T-cell (primary cell): ENCODE measurements around the gene MLPH. TPM values are rescaled to one million over a fixed set of nuclear protein-coding genes. Genes with fewer than 3 reads are reported as not detected.

Experiments
- ATAC-seq, 4 experiments: fragments of 200-7000 bp in 3 of 4; fragments of 150-1000 bp in 1 of 4; cut with Tn5 transposase; replicated peaks in 1 of 4; 1 replicate in 3 of 4; 2 replicates in 1 of 4; pipeline ENCODE4 v1.10.0; 2021; ENCODE audit warnings: moderate library complexity in 3 of 4, mild to moderate bottlenecking in 2 of 4, moderate number of reproducible peaks in 1 of 4
- CTCF ChIA-PET, 2 donors: fragments of 300-600 bp; sonication (Branson Sonifier 250); formaldehyde crosslinking; loops; one replicate each; lab custom pipeline; 2022; ENCODE audit warnings: antibody characterized with exemption in 2 of 2; lab: Charles Lee
- POLR2A ChIA-PET, 2 donors: fragments of 300-600 bp; sonication (Branson Sonifier 250); formaldehyde crosslinking; loops; one replicate each; lab custom pipeline; 2022; ENCODE audit warnings: antibody characterized with exemption in 2 of 2; lab: Charles Lee
- DNase-seq, 35 experiments: peaks; one replicate each; pipeline versions ENCODE4 v3.0.0 to v3.0.0-alpha.2; 2013 to 2023
- H3K27ac ChIP-seq: one replicate; pipeline ENCODE4 v1.5.1; 2013; ENCODE audit warnings: low read length
- H3K27me3 ChIP-seq, 2 experiments: replicated peaks in 1 of 2; 1 replicate in 1 of 2; 2 replicates in 1 of 2; pipeline versions ENCODE4 v1.6.1 to v1.7.0; 2013; ENCODE audit warnings: low read length in 1 of 2, mixed read lengths in 1 of 2; ENCODE audit not compliant: control insufficient read depth in 2 of 2, insufficient read depth in 2 of 2; ENCODE audit errors: extremely low read depth in 1 of 2
- H3K36me3 ChIP-seq, 2 donors: 1 replicate in 1 of 2; 2 replicates in 1 of 2; pipeline versions ENCODE4 v1.6.1 to v1.7.0; 2013; ENCODE audit warnings: low read length in 1 of 2; ENCODE audit not compliant: control insufficient read depth in 2 of 2, insufficient read depth in 1 of 2; ENCODE audit errors: extremely low read depth in 1 of 2
- H3K4me1 ChIP-seq, 2 experiments: 1 replicate in 1 of 2; 2 replicates in 1 of 2; pipeline versions ENCODE4 v1.6.1 to v1.7.0; 2013; ENCODE audit warnings: low read length in 2 of 2, mixed read lengths in 1 of 2; ENCODE audit not compliant: insufficient read depth in 2 of 2, control insufficient read depth in 1 of 2; ENCODE audit errors: extremely low read depth in 1 of 2
- H3K4me3 ChIP-seq, 2 donors: 1 replicate in 1 of 2; 2 replicates in 1 of 2; pipeline versions ENCODE4 v1.5.1 to v1.7.0; 2013; ENCODE audit warnings: mild to moderate bottlenecking in 2 of 2, low read length in 1 of 2, moderate library complexity in 1 of 2; ENCODE audit not compliant: control insufficient read depth in 1 of 2; ENCODE audit errors: extremely low read depth in 1 of 2
- H3K9me3 ChIP-seq: 2 replicates; pipeline ENCODE4 v1.7.0; 2013
- H3K27ac Mint-ChIP-seq, 2 donors: one replicate each; pipeline ENCODE4 v1.8.0; 2020 to 2021; ENCODE audit warnings: mild to moderate bottlenecking in 2 of 2, mixed read lengths in 2 of 2
- H3K27me3 Mint-ChIP-seq, 2 donors: one replicate each; pipeline ENCODE4 v1.8.0; 2021 to 2022; ENCODE audit warnings: mixed read lengths in 2 of 2
- H3K36me3 Mint-ChIP-seq: one replicate; pipeline ENCODE4 v1.8.0; 2021; ENCODE audit warnings: mixed read lengths
- H3K4me1 Mint-ChIP-seq, 3 donors: one replicate each; pipeline ENCODE4 v1.8.0; 2020 to 2022; ENCODE audit warnings: mixed read lengths in 3 of 3, mild to moderate bottlenecking in 1 of 3
- H3K4me3 Mint-ChIP-seq, 3 donors: one replicate each; pipeline ENCODE4 v1.8.0; 2020 to 2022; ENCODE audit warnings: mild to moderate bottlenecking in 3 of 3, mixed read lengths in 3 of 3, moderate library complexity in 3 of 3
- H3K9me3 Mint-ChIP-seq, 3 donors: one replicate each; pipeline ENCODE4 v1.8.0; 2020 to 2022; ENCODE audit warnings: mixed read lengths in 3 of 3
- WGBS: methylation state at CpG from one replicate; pipeline ENCODE4 v1.1.5; 2013; ENCODE audit warnings: missing lambda C conversion rate; ENCODE audit not compliant: insufficient coverage; 5-methylcytosine and 5-hydroxymethylcytosine counted together
- total RNA-seq, 35 experiments: library from RNA in 6 of 35; stranded (reverse) in 6 of 35; fragments of 120-200 nt in 1 of 35; gene quantifications; one replicate each; pipeline versions ENCODE4 v1.2.1 to v1.2.4 and lab custom pipeline; 2013 to 2026

Gene MLPH
- total RNA-seq, 5 donors from 2014 or later (not counting 1 experiment from before 2014, with no cell fraction given): 0.55 to 1.4 (median 0.72) TPM; not detected in 2

GRCh38 chr2:237507512-237507911, 20.5 kb downstream of the MLPH start:
- no peak overlapping the region for H3K27ac ChIP-seq
- no peak overlapping the region for H3K4me3 Mint-ChIP-seq
- POLR2A ChIA-PET: no interaction called here
- no peaks in the 10 kb centered on the region for H3K4me1 ChIP-seq
- CTCF ChIA-PET: no interaction called here
- peaks cover 0 to 2% (median 0%) of the 10 kb centered on the region in 3 donors for H3K4me1 Mint-ChIP-seq
- no peaks in the 10 kb centered on the region for H3K36me3 Mint-ChIP-seq
- no peak overlapping the region for H3K27ac Mint-ChIP-seq
- ATAC-seq (no peak), DNase-seq (no peak)
- no peaks in the 10 kb centered on the region for H3K9me3 ChIP-seq
- peaks cover 0 to 30% of the 10 kb centered on the region in 2 experiments for H3K27me3 ChIP-seq
- WGBS: 58% methylated on average over 5 of the region's 7 CpGs
- H3K27me3 Mint-ChIP-seq: peaks cover 13 to 30% of the 10 kb centered on the region in 2 donors
- H3K4me3 ChIP-seq: no peak overlapping the region
- no peaks in the 10 kb centered on the region for H3K36me3 ChIP-seq
- no peaks in the 10 kb centered on the region for H3K9me3 Mint-ChIP-seq

DNA sequence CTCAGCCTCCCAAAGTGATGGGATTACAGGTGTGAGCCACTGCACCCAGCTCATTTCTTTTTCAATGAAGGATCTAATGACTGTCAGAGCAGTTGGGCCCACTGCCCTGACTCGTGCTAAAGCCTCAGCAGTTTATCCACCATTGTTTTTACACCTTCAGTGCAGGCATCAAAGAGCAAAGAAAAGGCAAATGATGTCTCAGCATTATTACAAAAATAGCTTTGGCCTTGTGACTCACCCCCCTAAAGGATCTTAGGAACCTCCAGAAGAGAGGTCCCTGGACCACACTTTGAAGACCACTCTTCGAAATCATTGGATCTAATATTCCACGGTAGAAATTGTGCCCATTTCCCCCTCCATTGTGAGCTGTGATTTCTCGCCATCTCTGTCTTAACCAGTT, 21.3 kb downstream of the MLPH start:
- Mint-ChIP-seq H3K36me3 (no peaks in the 10 kb centered on the region), H3K4me1 (peaks cover 0 to 2% (median 0%) of the 10 kb centered on the region in 3 donors), H3K4me3 (no peak overlapping the region), H3K9me3 (no peaks in the 10 kb centered on the region), H3K27me3 (peaks cover 11 to 30% of the 10 kb centered on the region in 2 donors), H3K27ac (no peak overlapping the region)
- CTCF ChIA-PET: no interaction called here
- Histone ChIP-seq H3K27me3 (peaks cover 0 to 36% of the 10 kb centered on the region in 2 experiments), H3K36me3 (no peaks in the 10 kb centered on the region), H3K4me1 (no peaks in the 10 kb centered on the region), H3K9me3 (no peaks in the 10 kb centered on the region), H3K4me3 (no peak overlapping the region), H3K27ac (no peak overlapping the region)
- ATAC-seq (no peak), DNase-seq (no peak)
- POLR2A ChIA-PET: no interaction called here
- WGBS: 69% methylated on average over 4 of the region's 4 CpGs

DNA sequence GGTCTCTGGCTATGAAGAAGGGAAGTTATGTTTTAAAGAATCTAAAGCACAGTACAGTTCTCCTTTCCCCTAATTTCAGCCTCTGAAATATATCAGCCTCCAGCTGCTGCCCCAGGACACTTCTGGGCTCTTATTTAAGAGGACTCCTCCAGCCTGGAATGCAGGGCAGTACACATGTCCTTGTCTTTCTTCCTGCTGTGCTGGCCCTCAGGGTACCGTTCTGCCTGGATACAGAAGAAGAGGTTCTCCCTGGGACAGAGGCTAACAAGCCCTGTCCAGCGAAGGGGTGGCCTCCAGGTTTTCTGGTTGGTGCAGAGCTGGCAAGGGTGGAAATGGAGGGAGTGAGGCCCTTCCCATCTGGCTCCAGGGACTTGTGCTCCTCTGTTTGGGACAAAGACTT, 22.1 kb downstream of the MLPH start:
- no peak overlapping the region for H3K27ac ChIP-seq
- no peak overlapping the region for H3K27ac Mint-ChIP-seq
- no peaks in the 10 kb centered on the region for H3K36me3 Mint-ChIP-seq
- H3K4me1 ChIP-seq: no peaks in the 10 kb centered on the region
- no peak overlapping the region for H3K4me3 ChIP-seq
- H3K4me1 Mint-ChIP-seq: peaks cover 0 to 2% (median 0%) of the 10 kb centered on the region in 3 donors
- 83% methylated on average over 2 of the region's 2 CpGs for WGBS
- CTCF ChIA-PET: no interaction called here
- no peak for ATAC-seq
- H3K4me3 Mint-ChIP-seq: no peak overlapping the region
- H3K9me3 Mint-ChIP-seq: no peaks in the 10 kb centered on the region
- no peaks in the 10 kb centered on the region for H3K9me3 ChIP-seq
- DNase-seq: no peak
- peaks cover 9 to 30% of the 10 kb centered on the region in 2 donors for H3K27me3 Mint-ChIP-seq
- H3K27me3 ChIP-seq: peaks cover 0 to 39% of the 10 kb centered on the region in 2 experiments
- no peaks in the 10 kb centered on the region for H3K36me3 ChIP-seq
- POLR2A ChIA-PET: interaction anchor here in 1 of 2 donors (0.5 kb wide), 1 partner anchor 179 kb away, joined by 7 read pairs; no protein-coding TSS in a partner anchor

- Mint-ChIP-seq H3K4me1 (peaks cover 0 to 2% (median 0%) of the 10 kb centered on the region in 3 donors), H3K9me3 (no peaks in the 10 kb centered on the region), H3K27me3 (peaks cover 9 to 30% of the 10 kb centered on the region in 2 donors), H3K4me3 (no peak overlapping the region), H3K27ac (no peak overlapping the region), H3K36me3 (no peaks in the 10 kb centered on the region)
- H3K9me3 ChIP-seq: no peaks in the 10 kb centered on the region
- 94% methylated on average over 6 of the region's 7 CpGs for WGBS
- ChIA-PET POLR2A (no interaction called here), CTCF (interaction anchor here in 1 of 2 donors (1.5 kb wide), 1 partner anchor 62 kb away, joined by 5 read pairs; no protein-coding TSS in a partner anchor)
- peaks cover 0 to 37% of the 10 kb centered on the region in 2 experiments for H3K27me3 ChIP-seq
- DNase-seq: no peak
- no peaks in the 10 kb centered on the region for H3K4me1 ChIP-seq
- no peak overlapping the region for H3K27ac ChIP-seq
- H3K36me3 ChIP-seq: no peaks in the 10 kb centered on the region
- no peak overlapping the region for H3K4me3 ChIP-seq
- no peak for ATAC-seq
These were observed 22.9 kb downstream of the MLPH start for GRCh38 chr2:237509905-237510304.

DNA sequence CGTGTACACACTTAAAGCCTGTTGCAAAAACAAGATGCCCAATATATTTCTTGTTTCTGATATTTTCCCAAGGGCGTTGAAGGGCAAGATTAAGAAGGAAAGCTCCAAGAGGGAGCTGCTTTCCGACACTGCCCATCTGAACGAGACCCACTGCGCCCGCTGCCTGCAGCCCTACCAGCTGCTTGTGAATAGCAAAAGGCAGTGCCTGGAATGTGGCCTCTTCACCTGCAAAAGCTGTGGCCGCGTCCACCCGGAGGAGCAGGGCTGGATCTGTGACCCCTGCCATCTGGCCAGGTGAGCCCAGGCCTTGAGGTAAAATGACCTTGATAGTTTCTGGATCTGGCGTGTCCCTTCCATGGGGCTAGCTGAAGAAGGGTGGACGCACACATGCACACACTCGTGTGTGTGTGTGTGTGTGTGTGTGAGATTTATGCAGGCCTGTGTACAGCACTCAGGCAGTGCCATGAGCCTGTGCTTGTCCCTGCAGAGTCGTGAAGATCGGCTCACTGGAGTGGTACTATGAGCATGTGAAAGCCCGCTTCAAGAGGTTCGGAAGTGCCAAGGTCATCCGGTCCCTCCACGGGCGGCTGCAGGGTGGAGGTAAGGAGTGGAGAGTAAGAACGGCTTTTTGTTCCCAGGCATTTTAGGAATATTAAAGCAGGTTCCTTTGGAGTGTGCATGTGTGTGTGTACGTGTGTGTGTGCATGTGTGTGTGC, 23.6 kb downstream of the MLPH start:
- no peak for DNase-seq
- 90% methylated on average over 19 of the region's 21 CpGs for WGBS
- ChIA-PET POLR2A (no interaction called here), CTCF (interaction anchor here (0.6 to 1.5 kb wide), 2 partner anchors 11 to 62 kb away, joined by 3 to 5 read pairs; no protein-coding TSS in a partner anchor)
- no peaks in the 10 kb centered on the region for H3K9me3 Mint-ChIP-seq
- Histone ChIP-seq H3K9me3 (no peaks in the 10 kb centered on the region), H3K27me3 (peaks cover 0 to 30% of the 10 kb centered on the region in 2 experiments), H3K4me3 (no peak overlapping the region), H3K36me3 (no peaks in the 10 kb centered on the region), H3K27ac (no peak overlapping the region), H3K4me1 (no peaks in the 10 kb centered on the region)
- no peak overlapping the region for H3K4me3 Mint-ChIP-seq
- no peaks in the 10 kb centered on the region for H3K36me3 Mint-ChIP-seq
- ATAC-seq: no peak
- H3K27ac Mint-ChIP-seq: no peak overlapping the region
- peaks cover 0 to 2% (median 0%) of the 10 kb centered on the region in 3 donors for H3K4me1 Mint-ChIP-seq
- peaks cover 7 to 27% of the 10 kb centered on the region in 2 donors for H3K27me3 Mint-ChIP-seq

- Histone ChIP-seq H3K36me3 (no peaks in the 10 kb centered on the region), H3K9me3 (no peaks in the 10 kb centered on the region), H3K4me1 (no peaks in the 10 kb centered on the region), H3K27ac (no peak overlapping the region), H3K27me3 (peaks cover 0 to 34% of the 10 kb centered on the region in 2 experiments), H3K4me3 (no peak overlapping the region)
- H3K4me3 Mint-ChIP-seq: no peak overlapping the region
- H3K4me1 Mint-ChIP-seq: peaks cover 0 to 2% (median 0%) of the 10 kb centered on the region in 3 donors
- peaks cover 4 to 23% of the 10 kb centered on the region in 2 donors for H3K27me3 Mint-ChIP-seq
- ChIA-PET POLR2A (no interaction called here), CTCF (interaction anchor here (2.0 to 2.8 kb wide), 2 partner anchors 61 kb away, joined by 30 to 46 read pairs; no protein-coding TSS in a partner anchor)
- DNase-seq: no peak
- H3K27ac Mint-ChIP-seq: no peak overlapping the region
- H3K36me3 Mint-ChIP-seq: no peaks in the 10 kb centered on the region
- no peaks in the 10 kb centered on the region for H3K9me3 Mint-ChIP-seq
- 56% methylated on average over 1 of the region's 1 CpG for WGBS
- no peak for ATAC-seq
These were observed 24.4 kb downstream of the MLPH start for GRCh38 chr2:237511433-237511832.
